GM15510 (cell line): ENCODE measurements around the gene SHANK1.

ENCODE experiments used
- POLR2A ChIP-seq: IDR thresholded peaks from 3 replicates; pipeline ENCODE4 v1.6.1; 2011; ENCODE audit warnings: borderline replicate concordance; ENCODE audit not compliant: insufficient read length; ENCODE audit errors: extremely low read depth

The SHANK1 gene

GRCh38 chr19:50702871-50703829 is 16.5 kb downstream of the SHANK1 start:
- no peak for TF ChIP-seq POLR2A

- TF ChIP-seq POLR2A: no peak
These were observed 17.3 kb downstream of the SHANK1 start for GRCh38 chr19:50702158-50702870.

- TF ChIP-seq POLR2A: no peak
These were observed 18.1 kb downstream of the SHANK1 start for GRCh38 chr19:50701367-50701985.

GRCh38 chr19:50697414-50698124 is 22.0 kb downstream of the SHANK1 start:
- TF ChIP-seq POLR2A: no peak

- TF ChIP-seq POLR2A: no peak
These were observed 23.5 kb downstream of the SHANK1 start for GRCh38 chr19:50696094-50696483.

GRCh38 chr19:50695251-50696093 is 24.1 kb downstream of the SHANK1 start:
- no peak for TF ChIP-seq POLR2A

GRCh38 chr19:50694815-50695145 is 24.8 kb downstream of the SHANK1 start:
- TF ChIP-seq POLR2A: no peak

- TF ChIP-seq POLR2A: no peak
These were observed 26.3 kb downstream of the SHANK1 start for GRCh38 chr19:50693064-50693975.

- no peak for TF ChIP-seq POLR2A
These were observed 29.2 kb downstream of the SHANK1 start for GRCh38 chr19:50690439-50690838.

GRCh38 chr19:50688766-50689165 is 30.8 kb downstream of the SHANK1 start:
- no peak for TF ChIP-seq POLR2A

GRCh38 chr19:50686310-50687032 is 33.1 kb downstream of the SHANK1 start:
- TF ChIP-seq POLR2A: no peak
